Measurements from ENCODE around the gene DLG5.

DNA sequence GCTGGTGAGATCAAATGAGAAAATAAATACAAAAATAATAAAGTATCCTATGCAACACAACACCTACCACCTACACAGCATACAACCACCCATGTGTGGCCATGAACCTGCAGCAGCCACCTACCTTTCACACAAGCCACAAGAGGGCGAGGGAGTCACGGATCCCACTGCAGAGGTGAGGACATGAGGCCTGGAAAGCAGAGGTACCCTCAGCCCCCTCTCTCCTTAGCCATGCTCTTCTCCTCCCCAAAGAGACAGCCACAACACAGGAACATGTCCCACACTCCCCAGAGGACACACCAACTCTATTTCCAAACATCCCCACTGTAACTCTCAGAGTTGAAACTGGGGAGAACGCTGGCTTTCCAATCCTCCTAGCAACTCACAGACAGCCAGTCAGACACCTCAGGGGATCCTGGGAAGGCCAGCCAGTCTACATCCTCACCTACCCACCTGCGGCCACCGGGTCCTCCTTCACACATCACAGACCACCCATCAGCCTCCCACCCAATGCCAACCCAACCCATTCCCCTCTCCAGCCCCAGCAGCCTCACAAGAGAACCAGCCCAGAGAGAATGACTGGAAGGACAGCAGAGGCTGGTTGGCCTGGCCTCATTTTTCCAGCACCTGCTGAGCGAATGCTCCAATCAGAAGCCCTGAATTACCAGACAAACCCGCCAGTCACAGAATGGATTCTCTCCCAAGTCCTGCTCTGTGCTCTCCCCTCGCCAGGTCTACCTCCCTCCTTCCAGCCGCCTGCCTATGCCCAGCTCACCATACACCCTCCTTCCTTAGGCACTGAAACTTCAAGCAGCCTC lies 18.4 kb downstream of the DLG5 start:
- TF ChIP-seq, protein P1, sequence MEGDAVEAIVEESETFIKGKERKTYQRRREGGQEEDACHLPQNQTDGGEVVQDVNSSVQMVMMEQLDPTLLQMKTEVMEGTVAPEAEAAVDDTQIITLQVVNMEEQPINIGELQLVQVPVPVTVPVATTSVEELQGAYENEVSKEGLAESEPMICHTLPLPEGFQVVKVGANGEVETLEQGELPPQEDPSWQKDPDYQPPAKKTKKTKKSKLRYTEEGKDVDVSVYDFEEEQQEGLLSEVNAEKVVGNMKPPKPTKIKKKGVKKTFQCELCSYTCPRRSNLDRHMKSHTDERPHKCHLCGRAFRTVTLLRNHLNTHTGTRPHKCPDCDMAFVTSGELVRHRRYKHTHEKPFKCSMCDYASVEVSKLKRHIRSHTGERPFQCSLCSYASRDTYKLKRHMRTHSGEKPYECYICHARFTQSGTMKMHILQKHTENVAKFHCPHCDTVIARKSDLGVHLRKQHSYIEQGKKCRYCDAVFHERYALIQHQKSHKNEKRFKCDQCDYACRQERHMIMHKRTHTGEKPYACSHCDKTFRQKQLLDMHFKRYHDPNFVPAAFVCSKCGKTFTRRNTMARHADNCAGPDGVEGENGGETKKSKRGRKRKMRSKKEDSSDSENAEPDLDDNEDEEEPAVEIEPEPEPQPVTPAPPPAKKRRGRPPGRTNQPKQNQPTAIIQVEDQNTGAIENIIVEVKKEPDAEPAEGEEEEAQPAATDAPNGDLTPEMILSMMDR (IDR thresholded peaks at IDR 0.05; ENCODE audit: poor library complexity), result peak; percentile 18
- no peak for TF ChIP-seq EZH2 (IDR thresholded peaks at IDR 0.05; ENCODE audit: borderline replicate concordance)
